ENCODE measurements around the gene RGS7. TPM values are rescaled to one million over a fixed set of nuclear protein-coding genes. Genes with fewer than 3 reads are reported as not detected.

The RGS7 gene
- total RNA-seq, 1 experiment from 2014 or later, result 0.10 TPM

DNA sequence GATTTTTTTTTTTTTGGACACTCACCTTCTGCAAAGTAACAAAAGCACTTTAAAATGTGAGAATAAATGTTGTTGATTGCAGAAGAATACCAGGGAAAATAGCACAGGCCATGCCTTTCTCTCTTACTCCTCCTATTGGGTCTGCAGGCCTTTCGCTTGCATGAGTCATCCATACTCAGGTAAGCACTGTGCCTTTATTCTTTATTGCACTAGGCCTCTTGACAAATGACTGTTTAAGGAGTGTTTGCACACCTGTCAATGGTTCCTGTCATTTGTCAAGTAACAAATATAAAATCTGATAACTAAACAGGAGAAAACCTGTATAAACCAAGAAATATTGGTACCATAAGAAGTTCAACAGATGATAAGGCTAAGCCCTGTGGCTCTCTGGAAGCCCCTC lies 106.5 kb downstream of the RGS7 start:
- H3K27ac ChIP-seq (ENCODE audit: low read length), result no peak overlapping the region
- peaks cover 4% of the 10 kb centered on the region; the same call in 1 of the 2 replicates for H3K9me3 ChIP-seq (ENCODE audit: control insufficient read depth, insufficient read depth, low read depth, low read length)
- DNase-seq (ENCODE audit: low read depth, low spot score), result no peak
- H3K4me1 ChIP-seq (ENCODE audit: control insufficient read depth, insufficient read depth, low read length), result no peaks in the 10 kb centered on the region
- no TSS peak for BruUV-seq (replicated peaks)
- ChIA-PET POLR2A (no interaction called here), CTCF (no interaction called here)
- in situ Hi-C loops (cut with HindIII; ENCODE audit: low pct_unique_long_range_greater_than_20kb, low sequenced_read_pairs), result no loop called here
- no peaks in the 10 kb centered on the region for H3K36me3 ChIP-seq (ENCODE audit: control insufficient read depth, insufficient read depth, low read length)
- no peak for ATAC-seq
- H3K27me3 ChIP-seq (ENCODE audit: control insufficient read depth, insufficient read depth, low read length), result no peaks in the 10 kb centered on the region
- intact Hi-C loops (cut with micrococcal nuclease; ENCODE audit: unreplicated experiment), result no loop called here
- H3K4me3 ChIP-seq (ENCODE audit: low read depth in 2 of 2, low read length in 2 of 2), result no peak overlapping the region
- TF ChIP-seq POLR2AphosphoS5 (IDR thresholded peaks at IDR 0.05; ENCODE audit: low read depth, low read length) (no peak), SIN3A (IDR thresholded peaks at IDR 0.05; ENCODE audit: borderline replicate concordance, insufficient read depth, low read depth, low read length) (no peak), TCF7L2 (IDR thresholded peaks at IDR 0.05; ENCODE audit: low read depth, low read length) (no peak)
- TF ChIP-seq, protein P1, sequence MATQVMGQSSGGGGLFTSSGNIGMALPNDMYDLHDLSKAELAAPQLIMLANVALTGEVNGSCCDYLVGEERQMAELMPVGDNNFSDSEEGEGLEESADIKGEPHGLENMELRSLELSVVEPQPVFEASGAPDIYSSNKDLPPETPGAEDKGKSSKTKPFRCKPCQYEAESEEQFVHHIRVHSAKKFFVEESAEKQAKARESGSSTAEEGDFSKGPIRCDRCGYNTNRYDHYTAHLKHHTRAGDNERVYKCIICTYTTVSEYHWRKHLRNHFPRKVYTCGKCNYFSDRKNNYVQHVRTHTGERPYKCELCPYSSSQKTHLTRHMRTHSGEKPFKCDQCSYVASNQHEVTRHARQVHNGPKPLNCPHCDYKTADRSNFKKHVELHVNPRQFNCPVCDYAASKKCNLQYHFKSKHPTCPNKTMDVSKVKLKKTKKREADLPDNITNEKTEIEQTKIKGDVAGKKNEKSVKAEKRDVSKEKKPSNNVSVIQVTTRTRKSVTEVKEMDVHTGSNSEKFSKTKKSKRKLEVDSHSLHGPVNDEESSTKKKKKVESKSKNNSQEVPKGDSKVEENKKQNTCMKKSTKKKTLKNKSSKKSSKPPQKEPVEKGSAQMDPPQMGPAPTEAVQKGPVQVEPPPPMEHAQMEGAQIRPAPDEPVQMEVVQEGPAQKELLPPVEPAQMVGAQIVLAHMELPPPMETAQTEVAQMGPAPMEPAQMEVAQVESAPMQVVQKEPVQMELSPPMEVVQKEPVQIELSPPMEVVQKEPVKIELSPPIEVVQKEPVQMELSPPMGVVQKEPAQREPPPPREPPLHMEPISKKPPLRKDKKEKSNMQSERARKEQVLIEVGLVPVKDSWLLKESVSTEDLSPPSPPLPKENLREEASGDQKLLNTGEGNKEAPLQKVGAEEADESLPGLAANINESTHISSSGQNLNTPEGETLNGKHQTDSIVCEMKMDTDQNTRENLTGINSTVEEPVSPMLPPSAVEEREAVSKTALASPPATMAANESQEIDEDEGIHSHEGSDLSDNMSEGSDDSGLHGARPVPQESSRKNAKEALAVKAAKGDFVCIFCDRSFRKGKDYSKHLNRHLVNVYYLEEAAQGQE (IDR thresholded peaks at IDR 0.05; ENCODE audit: insufficient read depth in 1 of 2, low read depth in 2 of 2, low read length in 1 of 2), result no peak
- TF ChIP-seq, protein P2, sequence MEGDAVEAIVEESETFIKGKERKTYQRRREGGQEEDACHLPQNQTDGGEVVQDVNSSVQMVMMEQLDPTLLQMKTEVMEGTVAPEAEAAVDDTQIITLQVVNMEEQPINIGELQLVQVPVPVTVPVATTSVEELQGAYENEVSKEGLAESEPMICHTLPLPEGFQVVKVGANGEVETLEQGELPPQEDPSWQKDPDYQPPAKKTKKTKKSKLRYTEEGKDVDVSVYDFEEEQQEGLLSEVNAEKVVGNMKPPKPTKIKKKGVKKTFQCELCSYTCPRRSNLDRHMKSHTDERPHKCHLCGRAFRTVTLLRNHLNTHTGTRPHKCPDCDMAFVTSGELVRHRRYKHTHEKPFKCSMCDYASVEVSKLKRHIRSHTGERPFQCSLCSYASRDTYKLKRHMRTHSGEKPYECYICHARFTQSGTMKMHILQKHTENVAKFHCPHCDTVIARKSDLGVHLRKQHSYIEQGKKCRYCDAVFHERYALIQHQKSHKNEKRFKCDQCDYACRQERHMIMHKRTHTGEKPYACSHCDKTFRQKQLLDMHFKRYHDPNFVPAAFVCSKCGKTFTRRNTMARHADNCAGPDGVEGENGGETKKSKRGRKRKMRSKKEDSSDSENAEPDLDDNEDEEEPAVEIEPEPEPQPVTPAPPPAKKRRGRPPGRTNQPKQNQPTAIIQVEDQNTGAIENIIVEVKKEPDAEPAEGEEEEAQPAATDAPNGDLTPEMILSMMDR (IDR thresholded peaks at IDR 0.05), result no peak

DNA sequence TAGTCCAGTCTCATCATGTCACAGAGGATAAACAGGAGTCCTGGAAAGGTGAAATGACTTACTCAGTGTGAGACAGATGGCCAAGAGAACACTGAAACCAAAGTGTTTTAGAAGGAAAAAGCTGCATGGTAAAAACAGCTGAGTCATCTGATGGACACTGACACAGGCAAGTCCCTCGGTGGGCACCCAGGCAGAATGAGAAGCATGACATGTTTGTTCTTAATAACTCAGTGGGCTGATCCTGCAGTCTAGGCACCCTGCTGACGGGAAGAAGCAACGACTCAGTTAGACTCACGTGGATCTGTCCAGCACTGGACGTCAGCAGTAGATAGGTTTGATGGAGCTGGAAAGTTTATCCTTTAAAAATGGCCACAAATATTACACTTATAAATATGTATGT lies 116.9 kb downstream of the RGS7 start:
- Histone ChIP-seq H3K36me3 (ENCODE audit: control insufficient read depth, insufficient read depth, low read length) (no peaks in the 10 kb centered on the region), H3K9me3 (ENCODE audit: control insufficient read depth, insufficient read depth, low read depth, low read length) (no peaks in the 10 kb centered on the region), H3K27ac (ENCODE audit: low read length) (no peak overlapping the region), H3K4me1 (ENCODE audit: control insufficient read depth, insufficient read depth, low read length) (no peaks in the 10 kb centered on the region), H3K4me3 (ENCODE audit: low read depth in 2 of 2, low read length in 2 of 2) (no peak overlapping the region), H3K27me3 (ENCODE audit: control insufficient read depth, insufficient read depth, low read length) (no peaks in the 10 kb centered on the region)
- CTCF ChIA-PET, result no interaction called here
- intact Hi-C loops (cut with micrococcal nuclease; ENCODE audit: unreplicated experiment), result no loop called here
- TF ChIP-seq SIN3A (IDR thresholded peaks at IDR 0.05; ENCODE audit: borderline replicate concordance, insufficient read depth, low read depth, low read length) (no peak), POLR2AphosphoS5 (IDR thresholded peaks at IDR 0.05; ENCODE audit: low read depth, low read length) (no peak), TCF7L2 (IDR thresholded peaks at IDR 0.05; ENCODE audit: low read depth, low read length) (no peak)
- TF ChIP-seq, protein P2 (IDR thresholded peaks at IDR 0.05), result no peak
- no TSS peak for BruUV-seq (replicated peaks)
- POLR2A ChIA-PET, result no interaction called here
- DNase-seq (ENCODE audit: low read depth, low spot score), result no peak
- no peak for ATAC-seq
- in situ Hi-C loops (cut with HindIII; ENCODE audit: low pct_unique_long_range_greater_than_20kb, low sequenced_read_pairs), result no loop called here
